Vagina (tissue), 2 donors: Measurements from ENCODE around the gene CAND1. TPM values are rescaled to one million over a fixed set of nuclear protein-coding genes. Genes with fewer than 3 reads are reported as not detected.

ENCODE experiments used
- DNase-seq, 2 donors: peaks; one replicate each; pipeline ENCODE4 v3.0.0-alpha.2; 2017; ENCODE audit errors: extremely low spot score in 2 of 2
- H3K27ac ChIP-seq: fragments of 200-600 bp; sonication (generic); one replicate; pipeline ENCODE4 v1.5.1; 2019
- H3K27me3 ChIP-seq: fragments of 200-600 bp; sonication (generic); one replicate; pipeline ENCODE4 v1.5.1; 2019
- H3K36me3 ChIP-seq, 2 donors: fragments of 200-600 bp; sonication (generic); one replicate each; pipeline ENCODE4 v1.5.1; 2017 to 2019
- H3K4me1 ChIP-seq: fragments of 200-600 bp; sonication (generic); one replicate; pipeline ENCODE4 v1.5.1; 2019
- H3K4me3 ChIP-seq, 2 donors: fragments of 200-600 bp; sonication (generic); 1 replicate in 1 of 2; 2 replicates in 1 of 2; pipeline ENCODE4 v1.5.1; 2016 to 2019
- H3K9me3 ChIP-seq: fragments of 200-600 bp; sonication (generic); one replicate; pipeline ENCODE4 v1.5.1; 2019
- POLR2A ChIP-seq, 2 donors: fragments of 450-650 bp; IDR thresholded peaks; one replicate each; pipeline ENCODE4 v1.6.1; 2017; ENCODE audit warnings: antibody characterized with exemption in 2 of 2, mild to moderate bottlenecking in 2 of 2, moderate library complexity in 2 of 2
- POLR2AphosphoS5 ChIP-seq, 2 donors: sonication (generic); formaldehyde crosslinking; IDR thresholded peaks; one replicate each; pipeline ENCODE4 v1.9.0; 2017; ENCODE audit warnings: antibody characterized with exemption in 2 of 2, mild to moderate bottlenecking in 2 of 2, low read depth in 1 of 2; ENCODE audit not compliant: insufficient read depth in 1 of 2
- intact Hi-C: fragments of 100-400 bp; cut with DNase I; formaldehyde crosslinking; loops from one replicate; pipeline ENCODE4 v1.15.1; 2023
- total RNA-seq: library from RNA; depleted of rRNA; stranded (reverse); fragments of >200 nt; gene quantifications from one replicate; pipeline ENCODE4 v1.2.3, GENCODE V29; 2016
- TF ChIP-seq, protein P1 (sequence below), 3 experiments: fragments of 450-650 bp in 2 of 3; fragments of 200-600 bp in 1 of 3; sonication (generic) in 1 of 3; IDR thresholded peaks; one replicate each; pipeline ENCODE4 v1.5.1; 2017 to 2019; ENCODE audit warnings: antibody characterized with exemption in 3 of 3, mild to moderate bottlenecking in 2 of 3, moderate library complexity in 2 of 3

The CAND1 gene
- total RNA-seq = 68.0 TPM

GRCh38 chr12:67268896-67269632 is at the start of gene CAND1:
Gene CAND1 (plus strand): TSS chr12:67269358. CDS start chr12:67269718, 360 bp downstream.
- DNase-seq = peak; percentile 97 to 100
- intact Hi-C loops = no loop called here
- H3K27me3 ChIP-seq = no peaks in the 10 kb centered on the region
- peak within 1 kb of the TSS; percentile 65 to 79 for H3K4me3 ChIP-seq
- no peaks in the 10 kb centered on the region for H3K36me3 ChIP-seq
- no peaks in the 10 kb centered on the region for H3K9me3 ChIP-seq
- peak within 1 kb of the TSS; percentile 94 for H3K27ac ChIP-seq
- TF ChIP-seq POLR2A (IDR thresholded peaks at IDR 0.05) = peak in 1 of 2 donors; percentile 80
- TF ChIP-seq POLR2AphosphoS5 (IDR thresholded peaks at IDR 0.05; ENCODE audit: insufficient read depth in 1 of 2, low read depth in 1 of 2) = peak; percentile 95 to 96
- TF ChIP-seq, protein P1, sequence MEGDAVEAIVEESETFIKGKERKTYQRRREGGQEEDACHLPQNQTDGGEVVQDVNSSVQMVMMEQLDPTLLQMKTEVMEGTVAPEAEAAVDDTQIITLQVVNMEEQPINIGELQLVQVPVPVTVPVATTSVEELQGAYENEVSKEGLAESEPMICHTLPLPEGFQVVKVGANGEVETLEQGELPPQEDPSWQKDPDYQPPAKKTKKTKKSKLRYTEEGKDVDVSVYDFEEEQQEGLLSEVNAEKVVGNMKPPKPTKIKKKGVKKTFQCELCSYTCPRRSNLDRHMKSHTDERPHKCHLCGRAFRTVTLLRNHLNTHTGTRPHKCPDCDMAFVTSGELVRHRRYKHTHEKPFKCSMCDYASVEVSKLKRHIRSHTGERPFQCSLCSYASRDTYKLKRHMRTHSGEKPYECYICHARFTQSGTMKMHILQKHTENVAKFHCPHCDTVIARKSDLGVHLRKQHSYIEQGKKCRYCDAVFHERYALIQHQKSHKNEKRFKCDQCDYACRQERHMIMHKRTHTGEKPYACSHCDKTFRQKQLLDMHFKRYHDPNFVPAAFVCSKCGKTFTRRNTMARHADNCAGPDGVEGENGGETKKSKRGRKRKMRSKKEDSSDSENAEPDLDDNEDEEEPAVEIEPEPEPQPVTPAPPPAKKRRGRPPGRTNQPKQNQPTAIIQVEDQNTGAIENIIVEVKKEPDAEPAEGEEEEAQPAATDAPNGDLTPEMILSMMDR (IDR thresholded peaks at IDR 0.05) = no peak
- peaks cover 47% of the 10 kb centered on the region for H3K4me1 ChIP-seq

- H3K36me3 ChIP-seq = no peaks in the 10 kb centered on the region
- no peak overlapping the region for H3K4me3 ChIP-seq
- no peak for TF ChIP-seq POLR2A (IDR thresholded peaks at IDR 0.05)
- no peak for TF ChIP-seq POLR2AphosphoS5 (IDR thresholded peaks at IDR 0.05; ENCODE audit: insufficient read depth in 1 of 2, low read depth in 1 of 2)
- TF ChIP-seq, protein P1 (IDR thresholded peaks at IDR 0.05) = no peak
- H3K9me3 ChIP-seq = no peaks in the 10 kb centered on the region
- intact Hi-C loops = no loop called here
- no peaks in the 10 kb centered on the region for H3K27me3 ChIP-seq
- H3K27ac ChIP-seq = no peak overlapping the region
- no peaks in the 10 kb centered on the region for H3K4me1 ChIP-seq
- no peak for DNase-seq
These were observed 49.1 kb upstream of the CAND1 start for GRCh38 chr12:67220065-67220464.

- no peak overlapping the region for H3K4me3 ChIP-seq
- intact Hi-C loops = no loop called here
- TF ChIP-seq, protein P1 (IDR thresholded peaks at IDR 0.05) = no peak
- TF ChIP-seq POLR2AphosphoS5 (IDR thresholded peaks at IDR 0.05; ENCODE audit: insufficient read depth in 1 of 2, low read depth in 1 of 2) (no peak), POLR2A (IDR thresholded peaks at IDR 0.05) (no peak)
- no peak overlapping the region for H3K27ac ChIP-seq
- no peaks in the 10 kb centered on the region for H3K4me1 ChIP-seq
- no peaks in the 10 kb centered on the region for H3K9me3 ChIP-seq
- no peak for DNase-seq
- no peaks in the 10 kb centered on the region for H3K27me3 ChIP-seq
- no peaks in the 10 kb centered on the region for H3K36me3 ChIP-seq
These were observed 46.9 kb upstream of the CAND1 start for GRCh38 chr12:67222302-67222701.

GRCh38 chr12:67223225-67223624 is 45.9 kb upstream of the CAND1 start:
- no peaks in the 10 kb centered on the region for H3K9me3 ChIP-seq
- no peak overlapping the region for H3K4me3 ChIP-seq
- TF ChIP-seq, protein P1 (IDR thresholded peaks at IDR 0.05) = no peak
- TF ChIP-seq POLR2AphosphoS5 (IDR thresholded peaks at IDR 0.05; ENCODE audit: insufficient read depth in 1 of 2, low read depth in 1 of 2) (no peak), POLR2A (IDR thresholded peaks at IDR 0.05) (no peak)
- H3K27ac ChIP-seq = no peak overlapping the region
- intact Hi-C loops = no loop called here
- no peak for DNase-seq
- H3K4me1 ChIP-seq = no peaks in the 10 kb centered on the region
- no peaks in the 10 kb centered on the region for H3K27me3 ChIP-seq
- no peaks in the 10 kb centered on the region for H3K36me3 ChIP-seq

DNA sequence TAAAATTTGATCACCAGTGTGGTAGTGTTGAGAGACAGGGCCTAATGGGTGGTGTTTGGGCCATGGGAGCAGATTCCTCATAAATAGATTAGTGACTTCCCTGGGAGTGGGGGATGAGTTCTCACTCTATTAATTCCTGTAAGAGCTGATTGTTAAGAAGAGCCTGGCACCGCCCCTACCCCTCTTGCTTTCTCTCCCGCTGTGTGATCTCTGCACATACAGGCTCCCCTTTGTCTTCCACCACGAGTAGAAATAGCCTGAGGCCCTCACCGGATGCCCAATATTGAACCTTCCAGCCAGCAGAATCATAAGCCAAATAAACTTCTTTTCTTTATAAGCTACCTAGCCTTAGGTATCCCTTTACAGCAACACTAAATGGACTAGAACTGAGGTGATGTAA is 31.9 kb upstream of the CAND1 start:
- no peaks in the 10 kb centered on the region for H3K9me3 ChIP-seq
- TF ChIP-seq POLR2A (IDR thresholded peaks at IDR 0.05) (no peak), POLR2AphosphoS5 (IDR thresholded peaks at IDR 0.05; ENCODE audit: insufficient read depth in 1 of 2, low read depth in 1 of 2) (no peak)
- TF ChIP-seq, protein P1 (IDR thresholded peaks at IDR 0.05) = no peak
- intact Hi-C loops = no loop called here
- no peaks in the 10 kb centered on the region for H3K27me3 ChIP-seq
- no peaks in the 10 kb centered on the region for H3K4me1 ChIP-seq
- no peak for DNase-seq
- no peak overlapping the region for H3K27ac ChIP-seq
- no peak overlapping the region for H3K4me3 ChIP-seq
- no peaks in the 10 kb centered on the region for H3K36me3 ChIP-seq
